ENCODE data around the gene C3orf22.

GRCh38 chr3:126527006-126527405 is 31.7 kb downstream of the C3orf22 start:
- TF ChIP-seq POLR2A (IDR thresholded peaks at IDR 0.05), result no peak
- TF ChIP-seq CTCF (IDR thresholded peaks at IDR 0.05), result no peak
